Fibroblast of skin of left biceps (primary cell): Measurements from ENCODE around the gene DHRS1.
"Not testable (repeated sequence)": the region's sequence is repeated elsewhere in the genome, so short reads cannot be mapped to it uniquely, and the experiment has no call there.

ENCODE experiments used
- DNase-seq, 2 experiments: peaks; one replicate each; pipeline ENCODE4 v3.0.0-alpha.2; 2013; ENCODE audit warnings: low read depth in 2 of 2

DHRS1 gene

DNA sequence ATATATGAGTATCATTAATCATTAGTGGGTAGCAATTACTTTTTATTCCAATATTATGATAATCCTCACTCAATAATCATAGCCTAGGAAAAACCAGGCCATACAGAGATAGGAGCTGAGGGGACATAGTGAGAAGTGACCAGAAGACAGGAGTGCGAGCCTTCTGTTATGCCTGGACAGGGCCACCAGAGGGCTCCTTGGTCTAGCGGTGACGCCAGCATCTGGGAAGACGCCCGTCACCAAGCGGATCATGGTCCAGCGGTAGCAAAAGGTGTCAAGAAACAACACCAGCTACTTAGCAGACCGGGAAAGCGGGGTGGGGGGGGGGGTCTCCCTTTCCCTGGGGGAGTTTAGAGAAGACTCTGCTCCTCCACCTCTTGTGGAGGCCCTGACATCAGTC, 28.3 kb upstream of the DHRS1 start:
- not testable (repeated sequence) for DNase-seq

GRCh38 chr14:24327303-24327702, 27.7 kb upstream of the DHRS1 start:
- DNase-seq = no peak

- DNase-seq = no peak
These were observed 26.4 kb upstream of the DHRS1 start for GRCh38 chr14:24325963-24326362.

DNA sequence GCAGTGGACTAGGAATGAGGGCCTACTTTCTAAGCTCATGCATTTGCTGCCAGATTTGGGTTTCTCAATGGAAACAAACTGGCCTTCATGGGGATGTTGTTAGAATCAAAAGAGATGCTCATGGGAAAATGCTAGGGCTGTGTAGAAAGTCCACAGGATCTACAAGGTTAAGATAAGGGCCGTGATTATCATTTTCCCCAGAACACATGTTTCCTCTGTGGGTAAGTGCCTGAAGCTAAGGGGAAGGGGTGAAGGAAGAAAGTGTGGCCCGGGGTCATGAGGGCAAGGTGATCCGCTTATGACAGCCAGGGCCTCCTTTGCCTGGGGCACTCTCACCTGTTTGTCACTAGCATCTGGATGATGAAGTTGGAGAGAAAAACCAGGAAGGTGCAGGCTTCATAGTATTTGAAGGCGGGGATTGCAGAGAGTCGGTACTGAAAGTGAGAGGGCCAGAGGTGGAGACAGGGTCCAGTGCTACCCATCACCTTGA, 25.5 kb upstream of the DHRS1 start:
- DNase-seq = no peak

GRCh38 chr14:24324024-24324423, 24.4 kb upstream of the DHRS1 start:
- no peak for DNase-seq

- DNase-seq = no peak
These were observed 23.8 kb upstream of the DHRS1 start for GRCh38 chr14:24323341-24323740.

- no peak for DNase-seq
These were observed 23.1 kb upstream of the DHRS1 start for GRCh38 chr14:24322672-24323071.

DNA sequence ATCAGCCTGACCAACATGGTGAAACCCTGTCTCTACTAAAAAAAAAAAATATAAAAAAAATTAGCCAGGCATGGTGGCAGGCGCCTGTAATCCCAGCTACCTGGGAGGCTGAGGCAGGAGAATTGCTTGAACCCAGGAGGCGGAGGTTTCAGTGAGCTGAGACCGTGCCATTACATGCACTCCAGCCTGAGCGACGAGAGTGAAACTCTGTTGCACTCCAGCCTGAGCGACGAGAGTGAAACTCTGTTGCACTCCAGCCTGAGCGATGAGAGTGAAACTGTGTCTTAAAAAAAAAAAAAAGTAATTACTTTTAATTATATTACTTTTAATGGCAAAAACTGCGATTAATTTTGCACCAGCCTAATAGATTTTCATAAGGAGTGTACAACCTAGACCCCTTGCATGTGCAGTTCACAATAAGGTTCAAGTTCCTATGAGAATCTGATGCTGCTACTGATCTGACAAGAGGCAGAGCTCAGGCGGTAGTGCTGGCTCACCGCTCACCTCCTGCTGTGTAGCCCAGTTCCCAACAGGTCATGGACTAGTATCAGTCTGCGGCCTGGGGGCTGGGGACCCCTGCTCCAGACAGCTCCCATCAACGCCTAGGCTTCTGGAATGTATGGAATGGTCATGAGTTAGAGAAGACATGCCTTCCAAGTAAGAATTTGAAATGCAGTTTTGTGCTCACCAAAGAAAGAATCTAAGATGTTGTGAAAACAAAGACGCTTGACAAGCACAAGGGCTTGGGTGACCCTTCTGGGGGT, 21.8 kb upstream of the DHRS1 start:
- DNase-seq = no peak

DNA sequence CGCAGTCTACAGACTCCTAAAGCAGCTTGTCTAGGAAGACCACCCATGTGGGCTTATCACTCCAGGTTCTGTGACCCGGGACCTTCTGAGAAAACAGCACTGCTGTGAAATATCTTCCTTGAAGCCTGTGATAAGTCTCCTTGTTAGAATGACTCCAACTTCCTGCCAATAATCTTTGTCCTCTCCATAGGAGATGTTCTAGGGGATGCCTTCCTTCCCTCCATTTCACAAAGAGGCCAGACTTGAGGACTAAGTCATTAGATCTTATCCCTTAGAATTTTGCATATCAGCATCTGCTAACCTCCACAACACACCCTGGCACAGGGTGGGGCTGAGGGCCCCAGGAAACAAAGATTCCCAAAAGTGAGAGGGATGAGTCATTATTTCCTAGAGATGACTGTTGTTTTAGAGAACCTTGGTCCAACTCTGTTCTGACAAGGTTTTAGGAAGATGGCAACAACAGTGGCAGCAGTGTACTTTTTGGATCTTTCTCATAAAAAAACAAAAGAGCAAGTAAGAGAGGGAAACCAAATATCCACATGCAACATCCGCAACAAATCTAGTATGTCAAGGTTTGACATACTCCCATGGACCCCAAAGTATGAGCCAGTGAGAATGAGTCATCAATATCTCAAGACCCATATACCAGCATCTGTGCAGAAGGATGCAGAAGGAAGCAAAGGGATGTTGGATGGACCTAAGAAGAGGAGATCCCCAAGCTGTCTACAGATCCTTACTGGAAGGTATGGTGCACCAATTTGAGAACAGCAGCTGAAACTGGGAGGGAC, 17.8 kb upstream of the DHRS1 start:
- no peak for DNase-seq

- DNase-seq = no peak
These were observed 17.0 kb upstream of the DHRS1 start for GRCh38 chr14:24316597-24316950.

DNA sequence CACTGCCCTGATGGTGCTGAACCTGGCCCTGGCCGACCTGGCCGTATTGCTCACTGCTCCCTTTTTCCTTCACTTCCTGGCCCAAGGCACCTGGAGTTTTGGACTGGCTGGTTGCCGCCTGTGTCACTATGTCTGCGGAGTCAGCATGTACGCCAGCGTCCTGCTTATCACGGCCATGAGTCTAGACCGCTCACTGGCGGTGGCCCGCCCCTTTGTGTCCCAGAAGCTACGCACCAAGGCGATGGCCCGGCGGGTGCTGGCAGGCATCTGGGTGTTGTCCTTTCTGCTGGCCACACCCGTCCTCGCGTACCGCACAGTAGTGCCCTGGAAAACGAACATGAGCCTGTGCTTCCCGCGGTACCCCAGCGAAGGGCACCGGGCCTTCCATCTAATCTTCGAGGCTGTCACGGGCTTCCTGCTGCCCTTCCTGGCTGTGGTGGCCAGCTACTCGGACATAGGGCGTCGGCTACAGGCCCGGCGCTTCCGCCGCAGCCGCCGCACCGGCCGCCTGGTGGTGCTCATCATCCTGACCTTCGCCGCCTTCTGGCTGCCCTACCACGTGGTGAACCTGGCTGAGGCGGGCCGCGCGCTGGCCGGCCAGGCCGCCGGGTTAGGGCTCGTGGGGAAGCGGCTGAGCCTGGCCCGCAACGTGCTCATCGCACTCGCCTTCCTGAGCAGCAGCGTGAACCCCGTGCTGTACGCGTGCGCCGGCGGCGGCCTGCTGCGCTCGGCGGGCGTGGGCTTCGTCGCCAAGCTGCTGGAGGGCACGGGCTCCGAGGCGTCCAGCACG, 16.4 kb upstream of the DHRS1 start:
- DNase-seq = no peak

GRCh38 chr14:24315243-24315806, 15.7 kb upstream of the DHRS1 start:
- no peak for DNase-seq

DNA sequence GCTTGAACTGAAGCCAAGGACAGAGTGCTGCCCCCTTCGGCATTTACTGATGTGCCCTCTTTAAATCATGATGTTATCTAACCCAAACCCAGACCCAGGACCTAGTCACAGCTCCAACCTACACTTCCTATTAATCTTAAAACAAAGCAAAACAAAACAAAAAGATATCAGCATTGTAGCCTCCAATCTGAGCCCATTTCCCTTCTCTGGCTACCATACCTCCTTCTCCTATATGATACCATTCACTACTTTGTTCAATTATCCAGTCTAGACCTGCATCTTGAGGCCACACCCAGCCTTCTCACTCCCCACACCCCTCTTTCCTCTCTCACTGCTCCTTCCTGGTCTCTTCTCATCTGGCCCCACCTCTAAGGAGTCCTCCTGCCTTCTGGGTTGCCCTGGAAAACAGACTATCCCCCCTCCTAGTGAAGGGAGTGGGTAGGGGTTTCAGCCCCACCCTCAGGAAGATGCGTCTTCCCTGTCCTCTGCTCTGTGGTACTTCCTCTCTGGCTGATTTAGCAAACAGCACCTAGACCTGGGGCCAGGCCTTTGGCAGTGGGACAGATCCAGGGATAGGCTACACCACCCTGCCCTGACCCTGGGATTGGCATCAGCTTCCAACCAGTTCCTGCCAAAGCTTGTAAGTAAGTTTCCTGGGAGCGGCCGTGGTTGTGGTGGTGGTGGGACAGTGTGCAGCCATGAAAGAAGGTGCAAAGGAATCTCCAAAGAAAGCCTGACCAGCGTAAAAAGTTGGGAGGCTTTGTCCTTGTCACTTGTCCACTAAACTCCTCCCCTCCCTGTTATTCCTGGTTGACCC, 15.0 kb upstream of the DHRS1 start:
- DNase-seq = no peak

DNA sequence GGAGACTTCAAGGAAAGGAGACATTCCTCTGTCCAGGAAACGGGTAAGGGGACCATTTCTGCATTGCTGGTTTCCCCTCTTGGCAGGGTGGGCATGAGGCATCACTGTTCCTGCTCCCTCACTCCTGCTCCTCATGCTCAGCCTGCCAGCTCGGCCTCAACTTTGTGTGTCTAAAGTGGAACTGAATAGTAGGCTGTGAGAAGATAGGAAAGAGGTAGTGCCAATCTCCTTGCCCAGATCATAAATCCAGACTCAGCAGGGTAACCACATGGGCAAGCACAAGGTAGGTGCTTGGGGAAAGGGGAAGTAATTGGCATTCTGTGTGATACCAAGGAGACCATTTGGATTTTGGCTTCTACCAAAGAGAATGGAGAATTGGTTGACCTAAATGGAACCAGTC, 14.3 kb upstream of the DHRS1 start:
- no peak for DNase-seq

GRCh38 chr14:24312736-24313507, 13.3 kb upstream of the DHRS1 start:
- DNase-seq = no peak

DNA sequence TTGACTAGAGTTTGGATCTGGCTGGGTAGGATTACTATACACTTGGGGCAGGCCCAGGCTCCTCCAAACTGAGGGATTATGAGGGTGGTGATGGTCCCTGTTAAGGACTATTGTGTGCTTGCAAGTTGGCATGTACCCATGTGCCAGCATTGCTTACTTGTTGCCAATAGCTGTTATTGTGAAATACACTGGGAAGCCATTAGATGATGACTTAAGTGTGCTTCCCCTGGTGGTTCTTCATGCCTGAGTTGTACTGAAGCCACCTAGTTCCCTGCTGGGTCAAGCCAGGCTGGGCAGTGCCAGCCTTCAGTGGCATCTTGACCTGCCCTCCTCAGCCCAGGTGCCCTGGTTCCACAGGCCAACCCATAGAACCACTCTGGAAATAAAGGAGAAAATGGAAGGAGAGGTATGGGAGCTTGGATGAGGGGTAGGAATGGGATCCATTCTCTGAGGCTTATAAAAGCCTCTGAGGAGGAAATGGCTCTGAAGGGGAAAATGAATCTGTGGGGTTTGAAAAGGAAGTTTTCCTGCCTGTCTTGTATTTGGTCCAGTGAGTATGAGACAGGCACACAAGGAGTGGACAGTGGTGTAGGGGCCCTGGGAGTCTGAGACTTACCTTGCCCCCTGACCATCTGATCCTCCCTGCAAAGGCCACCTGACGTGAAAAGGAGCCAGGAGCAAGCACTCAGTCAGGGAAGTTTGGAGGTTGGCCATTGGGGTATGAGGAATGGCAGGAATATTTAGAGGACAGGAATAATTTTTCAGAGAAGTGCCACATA, 12.4 kb upstream of the DHRS1 start:
- no peak for DNase-seq

- no peak for DNase-seq
These were observed 11.3 kb upstream of the DHRS1 start, which contains the start of gene LTB4R for GRCh38 chr14:24310646-24311604. Gene LTB4R (plus strand): TSS chr14:24311502. CDS start chr14:24315652, 4,150 bp downstream.

DNA sequence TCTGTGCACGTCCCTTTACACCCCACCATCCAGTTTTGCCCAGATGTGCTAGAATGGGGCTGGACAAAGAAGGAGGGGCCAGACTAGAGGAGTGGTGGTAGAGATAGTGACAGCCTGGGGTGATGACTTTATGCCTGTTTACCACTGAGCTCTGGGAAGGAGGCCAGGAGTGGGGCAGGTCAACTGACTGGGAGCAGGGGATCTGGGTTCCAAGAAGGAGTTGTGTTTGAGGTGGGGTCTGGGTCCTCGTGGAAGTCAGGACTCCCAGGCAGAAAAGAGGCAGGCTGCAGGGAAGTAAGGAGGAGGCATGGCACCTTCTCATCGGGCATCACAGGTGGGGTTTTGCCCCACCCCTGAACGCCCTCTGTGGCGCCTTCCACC, 10.7 kb upstream of the DHRS1 start:
- no peak for DNase-seq
